Renal cortical epithelial cell (primary cell): ENCODE results near the gene LECT2. TPM values are rescaled to one million over a fixed set of nuclear protein-coding genes. Genes with fewer than 3 reads are reported as not detected.
A peak's percentile ranks its signal among the peaks of the same experiment; 100 is the strongest.

Source experiments
- DNase-seq: peaks from one replicate; pipeline ENCODE4 v3.0.0-alpha.2; 2011; ENCODE audit warnings: low read depth
- total RNA-seq: library from RNA; depleted of rRNA; stranded (reverse); fragments of >200 nt; gene quantifications from 2 replicates; pipeline ENCODE4 v1.2.3, GENCODE V29; 2014

The LECT2 gene
- total RNA-seq, 1 donor from 2014 or later, result not detected

GRCh38 chr5:135937245-135937911 is 17.4 kb downstream of the LECT2 start:
- no peak for DNase-seq

GRCh38 chr5:135934939-135935338 is 19.8 kb downstream of the LECT2 start:
- DNase-seq, result peak; percentile 57

- DNase-seq, result no peak
These were observed 23.9 kb downstream of the LECT2 start for GRCh38 chr5:135930949-135931295.

- DNase-seq, result peak; percentile 18
These were observed 24.5 kb downstream of the LECT2 start for GRCh38 chr5:135930029-135930948.

- peak; percentile 8 for DNase-seq
These were observed 33.4 kb downstream of the LECT2 start for GRCh38 chr5:135921388-135921787.

- no peak for DNase-seq
These were observed 34.6 kb downstream of the LECT2 start for GRCh38 chr5:135920199-135920598.

- no peak for DNase-seq
These were observed 38.0 kb downstream of the LECT2 start for GRCh38 chr5:135916638-135917263.

GRCh38 chr5:135915466-135916001 is 39.2 kb downstream of the LECT2 start:
- no peak for DNase-seq

GRCh38 chr5:135913713-135914626 is 40.8 kb downstream of the LECT2 start:
- DNase-seq, result no peak

GRCh38 chr5:135905144-135905543 is 49.6 kb downstream of the LECT2 start:
- DNase-seq, result no peak

- DNase-seq, result no peak
These were observed 53.1 kb downstream of the LECT2 start for GRCh38 chr5:135901633-135902032.

- DNase-seq, result no peak
These were observed 54.5 kb downstream of the LECT2 start for GRCh38 chr5:135900276-135900675.

GRCh38 chr5:135898651-135899050 is 56.1 kb downstream of the LECT2 start:
- DNase-seq, result no peak

Other genes with a start within 250 kb of the LECT2 start
- gene SLC25A48, start 120.3 kb downstream of the LECT2 start, total RNA-seq, result not detected in 2 replicates
- gene IL9, start 59.1 kb downstream of the LECT2 start, total RNA-seq, result not detected in 2 replicates
- 468 and 692 TPM in 2 replicates for gene TGFBI, start 74.0 kb upstream of the LECT2 start, total RNA-seq
- gene SMAD5, start 177.9 kb upstream of the LECT2 start, total RNA-seq, result 39.4 and 59.6 TPM in 2 replicates
- 0.25 TPM in 1 of 2 replicates, not detected in the other for gene SMIM32, start 238.2 kb upstream of the LECT2 start, total RNA-seq